ENCODE data around the gene ST3GAL5.
"Not testable (repeated sequence)": the region's sequence is repeated elsewhere in the genome, so short reads cannot be mapped to it uniquely, and the experiment has no call there.

The ST3GAL5 gene

DNA sequence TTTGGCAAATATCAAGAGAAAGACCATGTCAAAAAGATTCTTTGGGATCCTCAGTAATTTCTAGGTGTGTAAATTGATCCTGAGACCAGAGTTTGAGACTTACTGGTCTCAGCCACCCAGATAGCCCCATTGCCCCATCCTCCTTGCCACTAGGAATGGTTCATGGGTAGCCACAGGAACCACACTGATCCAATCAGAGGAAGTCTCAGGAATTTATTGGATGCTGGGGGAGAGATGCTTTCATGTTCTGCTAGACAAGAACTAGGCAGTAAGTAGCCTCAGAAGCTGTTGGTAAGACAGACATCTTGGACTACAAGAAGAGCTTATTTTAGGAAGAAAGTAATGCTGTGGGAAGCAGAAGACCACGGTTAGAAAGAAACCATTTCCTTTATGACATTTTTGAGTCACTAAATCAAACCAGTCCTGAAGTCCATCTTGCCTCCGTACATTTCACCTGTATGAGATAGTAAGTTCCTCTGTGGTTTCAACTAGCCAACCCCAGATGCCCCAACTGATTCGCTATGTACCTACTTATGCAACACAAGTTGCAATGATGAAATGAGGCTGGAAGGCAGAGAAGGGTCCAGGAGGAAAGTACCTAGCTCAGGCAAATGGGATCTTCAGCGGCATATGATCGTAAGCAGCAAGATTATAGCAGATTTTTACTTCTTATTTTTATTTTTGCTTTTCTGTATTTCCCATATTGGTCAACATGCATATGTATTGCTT, 3.6 kb upstream of the ST3GAL5 start:
- no peak for DNase-seq

- DNase-seq = no peak
These were observed 1.9 kb upstream of the ST3GAL5 start for GRCh38 chr2:85890522-85891176.

DNA sequence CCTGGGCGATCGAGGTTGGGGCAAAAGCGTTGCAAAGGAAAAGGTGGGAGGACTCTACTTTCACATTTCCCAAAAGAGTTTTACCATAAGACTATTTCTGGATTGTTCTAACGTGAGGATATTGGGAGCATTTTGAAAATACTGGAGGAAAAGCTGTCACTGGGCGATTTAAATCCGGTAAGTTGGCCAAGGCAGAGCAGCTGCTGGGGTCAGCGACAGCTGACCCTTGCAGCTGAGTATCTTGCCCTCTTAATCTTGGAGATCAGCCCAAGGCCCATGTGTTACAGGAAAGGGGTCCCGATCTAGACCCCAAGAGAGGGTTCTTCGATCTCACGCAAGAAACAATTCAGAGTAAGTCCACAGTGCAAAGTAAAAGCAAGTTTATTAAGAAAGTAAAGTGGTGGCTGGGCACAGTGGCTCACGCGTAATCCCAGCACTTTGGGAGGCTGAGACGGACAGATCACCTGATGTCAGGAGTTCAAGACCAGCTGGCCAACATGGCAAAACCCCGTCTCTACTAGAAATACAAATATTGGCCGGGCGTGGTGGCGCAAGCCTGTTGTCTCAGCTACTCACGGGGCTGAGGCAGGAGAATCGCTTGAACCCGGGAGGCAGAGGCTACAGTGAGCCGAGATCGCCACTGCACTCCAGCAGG, 964 bp upstream of the ST3GAL5 start:
- no peak for DNase-seq

GRCh38 chr2:85888020-85888683, 638 bp downstream of the ST3GAL5 start:
- peak in 1 of 4 experiments; percentile 2 for DNase-seq

GRCh38 chr2:85887566-85888019, 1.2 kb downstream of the ST3GAL5 start:
- peak; percentile 1 to 44 (median 14) for DNase-seq

- DNase-seq = peak in 3 of 4 experiments; percentile 8 to 17 (median 13)
These were observed 2.2 kb downstream of the ST3GAL5 start for GRCh38 chr2:85886590-85886989.

DNA sequence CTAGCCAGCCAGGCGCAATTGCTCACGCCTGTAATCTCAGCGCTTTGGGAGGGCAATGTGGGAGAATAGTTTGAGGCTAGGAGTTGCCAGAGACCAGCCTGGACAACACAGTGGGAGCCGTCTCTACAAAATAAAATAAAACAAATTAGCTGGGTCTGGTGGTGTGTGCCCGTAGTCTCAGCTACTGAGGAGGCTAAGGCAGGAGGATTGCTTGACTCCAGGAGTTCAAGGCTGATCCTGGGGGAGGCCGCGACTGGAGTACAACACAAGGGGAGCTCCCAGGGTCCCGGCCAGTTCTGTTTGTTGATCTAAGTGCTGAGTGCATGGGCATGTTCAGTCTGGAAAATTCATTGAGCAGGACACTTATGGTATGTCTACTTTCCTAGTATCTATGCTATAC, 2.6 kb downstream of the ST3GAL5 start:
- no peak for DNase-seq

DNA sequence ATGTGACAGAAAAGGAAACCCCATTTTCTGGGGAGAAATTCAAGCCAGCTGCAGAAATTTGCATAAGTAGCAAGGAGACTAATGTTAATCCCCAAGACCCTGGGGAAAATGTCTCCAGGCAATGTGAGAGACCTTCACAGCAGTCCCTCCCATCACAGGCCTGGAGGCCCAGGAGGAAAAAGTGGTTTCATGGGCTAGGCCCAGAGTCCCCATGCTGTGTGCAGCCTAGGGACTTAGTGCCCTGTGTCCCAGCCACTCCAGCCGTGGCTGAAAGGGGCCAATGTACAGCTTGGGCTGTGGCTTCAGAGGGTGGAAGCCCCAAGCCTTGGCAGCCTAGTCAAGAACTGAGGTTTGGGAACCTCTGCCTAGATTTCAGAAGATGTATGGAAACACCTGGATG, 7.0 kb downstream of the ST3GAL5 start:
- DNase-seq = not testable (repeated sequence)

GRCh38 chr2:85880716-85881328, 8.0 kb downstream of the ST3GAL5 start:
- not testable (repeated sequence) for DNase-seq

- DNase-seq = no peak
These were observed 9.9 kb downstream of the ST3GAL5 start for GRCh38 chr2:85878719-85879370.

- no peak for DNase-seq
These were observed 13.3 kb downstream of the ST3GAL5 start for GRCh38 chr2:85875350-85876050.

DNA sequence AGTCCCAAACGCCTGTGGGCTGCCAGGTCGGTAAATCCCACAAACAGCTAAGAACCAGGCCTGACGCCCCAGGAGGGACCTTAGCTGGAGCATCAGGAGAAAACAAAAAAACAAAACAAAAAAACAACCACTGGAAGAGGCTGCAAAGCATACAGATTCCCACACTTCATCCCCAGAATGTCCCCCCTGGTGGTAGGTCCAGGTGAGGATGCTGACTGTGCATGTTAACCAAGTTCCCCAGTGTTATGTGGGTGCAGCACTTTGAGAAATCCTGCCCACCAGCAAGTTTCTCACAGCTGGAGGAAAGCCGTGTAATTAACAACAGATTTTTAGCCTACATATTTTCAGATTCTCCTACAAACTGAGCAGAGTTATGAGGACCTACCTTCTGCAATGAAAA, 15.1 kb downstream of the ST3GAL5 start:
- no peak for DNase-seq

- no peak for DNase-seq
These were observed 16.1 kb downstream of the ST3GAL5 start for GRCh38 chr2:85872536-85873161.

GRCh38 chr2:85871494-85872164, 17.2 kb downstream of the ST3GAL5 start:
- no peak for DNase-seq

- no peak for DNase-seq
These were observed 20.0 kb downstream of the ST3GAL5 start for GRCh38 chr2:85868822-85869221.

- DNase-seq = no peak
These were observed 21.1 kb downstream of the ST3GAL5 start for GRCh38 chr2:85867556-85868292.

DNA sequence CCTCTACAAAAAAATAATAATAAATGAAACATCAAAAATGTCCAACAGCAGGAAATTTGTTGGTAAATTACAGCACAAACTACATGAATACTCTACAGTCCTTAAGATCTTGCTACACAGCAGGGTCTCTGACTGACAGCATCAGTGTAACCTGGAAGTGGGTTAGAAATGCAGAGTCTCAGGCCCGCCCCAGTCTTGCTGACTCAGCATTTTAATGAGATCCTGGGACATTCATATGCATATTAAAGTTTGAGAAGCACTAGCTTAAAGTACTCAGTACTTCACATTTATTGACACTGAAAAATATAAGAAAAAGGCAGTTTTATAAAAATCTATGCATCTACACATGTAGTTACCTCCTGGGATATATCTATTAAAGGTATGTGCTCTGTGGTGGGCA, 21.7 kb downstream of the ST3GAL5 start:
- DNase-seq = no peak

GRCh38 chr2:85866165-85866659, 22.6 kb downstream of the ST3GAL5 start:
- no peak for DNase-seq

GRCh38 chr2:85865539-85866164, 23.1 kb downstream of the ST3GAL5 start:
- no peak for DNase-seq

Data from activated naive CD4-positive, alpha-beta T cell (primary cell).